DMS 273 treated with DMSO at 0.1 percent for 48 hours (cell line): ENCODE results near the gene SMYD3.
"Not testable (repeated sequence)": the region's sequence is repeated elsewhere in the genome, so short reads cannot be mapped to it uniquely, and the experiment has no call there.

Experiments used
- DNase-seq: peaks from one replicate; lab custom pipeline; 2025; lab: John Stamatoyannopoulos, UW

Gene SMYD3

GRCh38 chr1:246355411-246356230 lies 151.5 kb downstream of the SMYD3 start:
- DNase-seq = peak; percentile 53

- DNase-seq = peak; percentile 26
Measured at GRCh38 chr1:246351721-246352120, 155.4 kb downstream of the SMYD3 start.

- no peak for DNase-seq
Measured at GRCh38 chr1:246350745-246351144, 156.3 kb downstream of the SMYD3 start.

GRCh38 chr1:246343937-246344336 lies 163.1 kb downstream of the SMYD3 start:
- DNase-seq = no peak

GRCh38 chr1:246343251-246343650 lies 163.8 kb downstream of the SMYD3 start:
- no peak for DNase-seq

GRCh38 chr1:246338546-246338945 lies 168.5 kb downstream of the SMYD3 start:
- DNase-seq = no peak

GRCh38 chr1:246338098-246338497 lies 169.0 kb downstream of the SMYD3 start:
- DNase-seq = no peak

- no peak for DNase-seq
Measured at GRCh38 chr1:246335151-246335550, 171.9 kb downstream of the SMYD3 start.

- no peak for DNase-seq
Measured at GRCh38 chr1:246333855-246334254, 173.2 kb downstream of the SMYD3 start.

- DNase-seq = no peak
Measured at GRCh38 chr1:246332078-246332477, 175.0 kb downstream of the SMYD3 start.

- DNase-seq = no peak
Measured at GRCh38 chr1:246329900-246330299, 177.2 kb downstream of the SMYD3 start.

- DNase-seq = not testable (repeated sequence)
Measured at GRCh38 chr1:246329292-246329691, 177.8 kb downstream of the SMYD3 start.

GRCh38 chr1:246324711-246325110 lies 182.4 kb downstream of the SMYD3 start:
- no peak for DNase-seq

- DNase-seq = not testable (repeated sequence)
Measured at GRCh38 chr1:246324033-246324432, 183.0 kb downstream of the SMYD3 start.

GRCh38 chr1:246320286-246320685 lies 186.8 kb downstream of the SMYD3 start:
- peak; percentile 35 for DNase-seq

- no peak for DNase-seq
Measured at GRCh38 chr1:246319083-246319714, 187.9 kb downstream of the SMYD3 start.

- no peak for DNase-seq
Measured at GRCh38 chr1:246318622-246319021, 188.5 kb downstream of the SMYD3 start.

- no peak for DNase-seq
Measured at GRCh38 chr1:246318036-246318359, 189.1 kb downstream of the SMYD3 start.

- DNase-seq = no peak
Measured at GRCh38 chr1:246317332-246318035, 189.6 kb downstream of the SMYD3 start.

- DNase-seq = no peak
Measured at GRCh38 chr1:246311461-246311860, 195.6 kb downstream of the SMYD3 start.

GRCh38 chr1:246309247-246309884 lies 197.7 kb downstream of the SMYD3 start:
- DNase-seq = no peak

GRCh38 chr1:246308533-246309075 lies 198.5 kb downstream of the SMYD3 start:
- no peak for DNase-seq
